CD4-positive, alpha-beta T cell (primary cell): Measurements from ENCODE around the gene RNASE8. TPM values are rescaled to one million over a fixed set of nuclear protein-coding genes. Genes with fewer than 3 reads are reported as not detected.

Experiments
- ATAC-seq: fragments of 200-7000 bp; cut with Tn5 transposase; one replicate; pipeline ENCODE4 v1.10.0; 2022; ENCODE audit warnings: mild to moderate bottlenecking; ENCODE audit not compliant: poor library complexity
- CTCF ChIA-PET: fragments of 350-600 bp; sonication (Branson Sonifier 250); formaldehyde crosslinking; loops from one replicate; lab custom pipeline; 2021; ENCODE audit warnings: antibody characterized with exemption, inconsistent platforms; lab: Charles Lee
- POLR2A ChIA-PET: fragments of 350-600 bp; sonication (Branson Sonifier 250); formaldehyde crosslinking; loops from one replicate; lab custom pipeline; 2021; ENCODE audit warnings: antibody characterized with exemption, inconsistent platforms; lab: Charles Lee
- DNase-seq, 14 experiments: peaks; one replicate each; pipeline ENCODE4 v3.0.0-alpha.2; 2013 to 2020; ENCODE audit warnings: mixed read lengths in 2 of 14
- H3K27ac ChIP-seq, 2 donors: one replicate each; pipeline versions ENCODE4 v1.5.1 to v1.7.0; 2013; ENCODE audit warnings: low read length in 2 of 2, low read depth in 1 of 2, mild to moderate bottlenecking in 1 of 2
- H3K27me3 ChIP-seq, 2 experiments: 1 replicate in 1 of 2; 2 replicates in 1 of 2; pipeline versions ENCODE4 v1.6.1 to v1.7.0; 2013; ENCODE audit warnings: low read length in 2 of 2, control low read depth in 1 of 2, mild to moderate bottlenecking in 1 of 2, moderate library complexity in 1 of 2; ENCODE audit not compliant: insufficient read depth in 2 of 2, control insufficient read depth in 1 of 2
- H3K36me3 ChIP-seq: one replicate; pipeline ENCODE4 v1.6.1; 2013; ENCODE audit warnings: low read length, control low read depth; ENCODE audit not compliant: insufficient read depth
- H3K4me1 ChIP-seq: one replicate; pipeline ENCODE4 v1.6.1; 2013; ENCODE audit warnings: low read length, control low read depth; ENCODE audit not compliant: insufficient read depth
- H3K4me3 ChIP-seq: one replicate; pipeline ENCODE4 v1.5.1; 2013; ENCODE audit warnings: mild to moderate bottlenecking, low read length, moderate library complexity
- H3K9me3 ChIP-seq, 2 experiments: 1 replicate in 1 of 2; 2 replicates in 1 of 2; pipeline versions ENCODE4 v1.6.1 to v1.7.0; 2013; ENCODE audit warnings: low read length in 2 of 2, mild to moderate bottlenecking in 2 of 2, control low read depth in 1 of 2, moderate library complexity in 1 of 2; ENCODE audit not compliant: control insufficient read depth in 1 of 2, insufficient read depth in 1 of 2
- H3K27ac Mint-ChIP-seq: one replicate; pipeline ENCODE4 v1.8.0; 2020; ENCODE audit warnings: mixed read lengths
- H3K27me3 Mint-ChIP-seq: one replicate; pipeline ENCODE4 v1.8.0; 2021; ENCODE audit warnings: mixed read lengths
- H3K36me3 Mint-ChIP-seq: one replicate; pipeline ENCODE4 v1.8.0; 2021; ENCODE audit warnings: low read depth, mixed read lengths
- H3K4me1 Mint-ChIP-seq: one replicate; pipeline ENCODE4 v1.8.0; 2021; ENCODE audit warnings: low read depth, mixed read lengths
- H3K4me3 Mint-ChIP-seq: one replicate; pipeline ENCODE4 v1.8.0; 2020; ENCODE audit warnings: mild to moderate bottlenecking, mixed read lengths
- H3K9me3 Mint-ChIP-seq: one replicate; pipeline ENCODE4 v1.8.0; 2020; ENCODE audit warnings: mixed read lengths
- CTCF ChIP-seq: fragments of 200-600 bp; IDR thresholded peaks from one replicate; pipeline ENCODE4 v1.8.0; 2022; ENCODE audit warnings: antibody characterized with exemption, mild to moderate bottlenecking
- intact Hi-C, 2 experiments: fragments of 100-400 bp; cut with DNase I in 1 of 2; cut with micrococcal nuclease in 1 of 2; formaldehyde crosslinking; loops; one replicate each; pipeline versions ENCODE4 v1.15.1 to v1.9.0; 2023 to 2025; cut with DNase I, micrococcal nuclease
- total RNA-seq, 174 experiments: library from RNA in 2 of 174; stranded (reverse) in 2 of 174; gene quantifications; one replicate each; pipeline ENCODE4 v1.2.3 and lab custom pipeline; 2021 to 2026

The RNASE8 gene
- total RNA-seq, 2 experiments from 2014 or later = not detected

- Histone ChIP-seq H3K9me3 (no peaks in the 10 kb centered on the region), H3K27ac (no peak overlapping the region), H3K36me3 (peaks cover 19% of the 10 kb centered on the region), H3K4me1 (peaks cover 15% of the 10 kb centered on the region), H3K27me3 (no peaks in the 10 kb centered on the region), H3K4me3 (no peak overlapping the region)
- H3K9me3 Mint-ChIP-seq = no peaks in the 10 kb centered on the region
- no peak for TF ChIP-seq CTCF
- H3K27me3 Mint-ChIP-seq = peaks cover 5% of the 10 kb centered on the region
- H3K27ac Mint-ChIP-seq = no peak overlapping the region
- peaks cover 19% of the 10 kb centered on the region for H3K4me1 Mint-ChIP-seq
- intact Hi-C loops = loop anchor here in 1 of 2 experiments (10.0 kb wide), 1 partner anchor 535 kb away; no protein-coding TSS in a partner anchor
- no peak overlapping the region for H3K4me3 Mint-ChIP-seq
- ChIA-PET POLR2A (no interaction called here), CTCF (interaction anchor here (1.1 to 2.8 kb wide), 2 partner anchors 20 to 48 kb away, joined by 3 to 8 read pairs; no protein-coding TSS in a partner anchor)
- peaks cover 51% of the 10 kb centered on the region for H3K36me3 Mint-ChIP-seq
- no peak for DNase-seq
- ATAC-seq = no peak
Measured at GRCh38 chr14:21019366-21019765, 38.3 kb upstream of the RNASE8 start.

GRCh38 chr14:21020977-21021545, 36.6 kb upstream of the RNASE8 start:
- CTCF ChIA-PET = interaction anchor here (1.0 to 1.3 kb wide), 3 partner anchors 71 to 84 kb away, joined by 3 read pairs; no protein-coding TSS in a partner anchor
- H3K27me3 Mint-ChIP-seq = no peaks in the 10 kb centered on the region
- intact Hi-C loops = no loop called here
- no peak for TF ChIP-seq CTCF
- H3K36me3 ChIP-seq = peaks cover 19% of the 10 kb centered on the region
- DNase-seq = no peak
- no peak for ATAC-seq
- H3K4me3 Mint-ChIP-seq = no peak overlapping the region
- peaks cover 21% of the 10 kb centered on the region for H3K4me1 Mint-ChIP-seq
- no peak overlapping the region for H3K4me3 ChIP-seq
- peaks cover 28% of the 10 kb centered on the region for H3K4me1 ChIP-seq
- H3K9me3 ChIP-seq = no peaks in the 10 kb centered on the region
- POLR2A ChIA-PET = interaction anchor here (1.1 kb wide), 1 partner anchor 82 kb away, joined by 3 read pairs; no protein-coding TSS in a partner anchor
- peaks cover 51% of the 10 kb centered on the region for H3K36me3 Mint-ChIP-seq
- no peaks in the 10 kb centered on the region for H3K9me3 Mint-ChIP-seq
- H3K27ac Mint-ChIP-seq = no peak overlapping the region
- H3K27me3 ChIP-seq = no peaks in the 10 kb centered on the region
- H3K27ac ChIP-seq = no peak overlapping the region

GRCh38 chr14:21022686-21023085, 34.9 kb upstream of the RNASE8 start:
- no peak for TF ChIP-seq CTCF
- Histone ChIP-seq H3K27ac (no peak overlapping the region), H3K4me1 (peaks cover 28% of the 10 kb centered on the region), H3K9me3 (no peaks in the 10 kb centered on the region), H3K4me3 (no peak overlapping the region), H3K27me3 (no peaks in the 10 kb centered on the region), H3K36me3 (peaks cover 19% of the 10 kb centered on the region)
- no peaks in the 10 kb centered on the region for H3K9me3 Mint-ChIP-seq
- ATAC-seq (no peak), DNase-seq (no peak)
- H3K36me3 Mint-ChIP-seq = peaks cover 39% of the 10 kb centered on the region
- H3K27me3 Mint-ChIP-seq = no peaks in the 10 kb centered on the region
- no peak overlapping the region for H3K27ac Mint-ChIP-seq
- H3K4me3 Mint-ChIP-seq = peak overlapping the region; percentile 93
- ChIA-PET POLR2A (interaction anchor here (2.4 kb wide), 1 partner anchor 7 kb away, joined by 19 read pairs; no protein-coding TSS in a partner anchor), CTCF (interaction anchor here (1.4 to 2.5 kb wide), 2 partner anchors 8 to 70 kb away, joined by 3 to 14 read pairs; no protein-coding TSS in a partner anchor)
- peaks cover 21% of the 10 kb centered on the region for H3K4me1 Mint-ChIP-seq
- intact Hi-C loops = no loop called here
